Psoas muscle (tissue), 8 donors: ENCODE data around the gene NLGN1. TPM values are rescaled to one million over a fixed set of nuclear protein-coding genes. Genes with fewer than 3 reads are reported as not detected.

Experiments
- ATAC-seq, 4 donors: fragments of 200-7000 bp; cut with Tn5 transposase; one replicate each; pipeline ENCODE4 v1.9.1; 2020; ENCODE audit warnings: moderate library complexity in 3 of 4, mild to moderate bottlenecking in 2 of 4
- DNase-seq, 2 donors: peaks; one replicate each; pipeline ENCODE4 v3.0.0-alpha.2; 2020
- H3K27ac ChIP-seq: fragments of 200-600 bp; one replicate; pipeline ENCODE4 v1.8.0; 2022
- H3K27me3 ChIP-seq, 3 donors: fragments of 200-600 bp in 1 of 3; one replicate each; pipeline versions ENCODE4 v1.6.1 to v1.8.0; 2013 to 2022; ENCODE audit warnings: low read length in 2 of 3, mild to moderate bottlenecking in 2 of 3, moderate library complexity in 1 of 3; ENCODE audit not compliant: insufficient read depth in 3 of 3
- H3K36me3 ChIP-seq, 2 donors: fragments of 200-600 bp in 1 of 2; one replicate each; pipeline versions ENCODE4 v1.6.1 to v1.8.0; 2013 to 2022; ENCODE audit warnings: low read depth in 1 of 2, mild to moderate bottlenecking in 1 of 2, moderate library complexity in 1 of 2; ENCODE audit not compliant: insufficient read depth in 1 of 2
- H3K4me1 ChIP-seq: fragments of 200-600 bp; one replicate; pipeline ENCODE4 v1.8.0; 2022
- H3K4me3 ChIP-seq: fragments of 200-600 bp; one replicate; pipeline ENCODE4 v1.8.0; 2022; ENCODE audit warnings: mild to moderate bottlenecking
- H3K9me3 ChIP-seq: fragments of 200-600 bp; one replicate; pipeline ENCODE4 v1.8.0; 2022
- CTCF ChIP-seq: fragments of 200-600 bp; IDR thresholded peaks from one replicate; pipeline ENCODE4 v1.8.0; 2022; ENCODE audit warnings: antibody characterized with exemption
- WGBS, 3 donors: extraction: QIAGEN DNeasy Blood & Tissue Kit; methylation state at CpG; one replicate each; pipeline versions ENCODE4 v1.1.6 to v1.1.7; 2013; 5-methylcytosine and 5-hydroxymethylcytosine counted together
- intact Hi-C, 2 donors: fragments of 100-400 bp; cut with DNase I; formaldehyde crosslinking; loops; one replicate each; pipeline versions ENCODE4 v1.11.0 to v1.14.2; 2022
- polyA plus RNA-seq, 3 donors: library from polyadenylated mRNA; stranded (reverse); fragments of 200-250 nt; gene quantifications; one replicate each; pipeline ENCODE4 v1.2.3, GENCODE V29; 2013
- total RNA-seq, 4 donors: library from RNA; stranded (reverse); fragmentation: NEBNext Ultra II Directional in 2 of 4; extraction: Animal tissue kit (Norgen Biotek cat#: 25700) in 2 of 4; gene quantifications; one replicate each; pipeline versions ENCODE4 v1.2.1 to v1.2.4, GENCODE V29; 2021 to 2023
- donor health status: healthy with polysubstance abuse.
- donor health status: DM: no; HTN: no; CAD: no; lungs with moderate emphysema.
- donor health status: Bipolar disorder and iron deficiency.
- donor health status: healthy.
- donor health status: DM: yes; HTN: yes; CAD: no.
- donor health status: DM: no; HTN: no; CAD: no.
- donor health status: DM: no; HTN: no; CAD: no.
- donor health status: DM: yes; HTN: yes; CAD: no.

The NLGN1 gene
- total and polyA plus RNA-seq, 7 donors = 0.04 to 1.0 (median 0.54) TPM

- DNase-seq (no peak), ATAC-seq (no peak)
- Histone ChIP-seq H3K36me3 (no peaks in the 10 kb centered on the region), H3K4me1 (no peaks in the 10 kb centered on the region), H3K27me3 (no peaks in the 10 kb centered on the region), H3K9me3 (no peaks in the 10 kb centered on the region), H3K4me3 (no peak overlapping the region), H3K27ac (no peak overlapping the region)
- WGBS, 3 donors = 18 to 26% (median 21%) methylated on average over 4 of the region's 4 CpGs
- TF ChIP-seq CTCF = no peak
- intact Hi-C loops = no loop called here
Measured at GRCh38 chr3:173618703-173619102, 221.2 kb downstream of the NLGN1 start.

DNA sequence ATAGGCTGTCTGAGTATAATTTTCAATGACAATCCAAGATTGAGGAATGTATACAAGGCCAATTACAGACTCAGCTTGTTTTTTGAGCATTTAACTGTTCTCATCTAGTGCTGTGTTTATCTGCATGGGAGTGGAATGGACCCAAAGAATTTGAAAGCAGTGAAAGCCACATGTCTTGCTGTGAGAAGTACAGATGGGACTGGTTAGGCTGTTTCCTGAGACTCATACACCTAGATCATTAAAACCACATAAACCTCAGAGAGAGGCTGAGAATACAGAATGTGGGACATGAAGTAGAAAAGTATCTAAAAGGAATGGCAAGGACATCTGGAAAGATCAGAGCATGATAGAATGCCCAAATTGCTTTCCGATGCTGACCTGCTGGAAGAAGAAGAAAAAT lies 224.6 kb downstream of the NLGN1 start:
- Histone ChIP-seq H3K36me3 (no peaks in the 10 kb centered on the region), H3K4me1 (no peaks in the 10 kb centered on the region), H3K27me3 (no peaks in the 10 kb centered on the region), H3K4me3 (no peak overlapping the region), H3K9me3 (no peaks in the 10 kb centered on the region), H3K27ac (no peak overlapping the region)
- ATAC-seq (no peak), DNase-seq (no peak)
- no peak for TF ChIP-seq CTCF
- WGBS, 3 donors = 83 to 92% (median 84%) methylated on average over 1 of the region's 1 CpG
- intact Hi-C loops = no loop called here

DNA sequence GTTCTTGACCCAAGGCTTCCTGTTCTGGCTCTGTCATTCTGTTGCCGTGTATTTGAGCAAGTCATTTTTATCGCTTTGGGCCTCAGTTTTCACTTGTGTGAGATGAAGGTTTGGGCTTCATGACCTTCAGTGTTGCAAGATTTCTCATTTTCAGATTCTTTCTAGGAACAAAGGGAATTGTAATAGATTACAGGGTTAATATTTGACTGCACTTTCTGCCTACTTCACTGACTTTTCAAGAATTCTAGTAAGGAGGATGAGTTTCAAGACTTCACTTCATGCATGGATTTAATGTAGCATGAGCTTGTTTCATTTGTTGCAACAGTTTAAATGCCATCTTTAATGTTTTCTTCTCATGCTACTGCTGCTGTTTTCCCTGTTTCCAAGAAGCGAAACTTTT lies 226.5 kb downstream of the NLGN1 start:
- Histone ChIP-seq H3K36me3 (no peaks in the 10 kb centered on the region), H3K4me1 (no peaks in the 10 kb centered on the region), H3K9me3 (no peaks in the 10 kb centered on the region), H3K27me3 (no peaks in the 10 kb centered on the region), H3K4me3 (no peak overlapping the region), H3K27ac (no peak overlapping the region)
- no peak for DNase-seq
- 75 to 78% (median 78%) methylated on average over 3 of the region's 3 CpGs for WGBS, 3 donors
- no peak for ATAC-seq
- intact Hi-C loops = no loop called here
- TF ChIP-seq CTCF = no peak

- DNase-seq (no peak), ATAC-seq (no peak)
- Histone ChIP-seq H3K36me3 (no peaks in the 10 kb centered on the region), H3K9me3 (no peaks in the 10 kb centered on the region), H3K4me3 (no peak overlapping the region), H3K27ac (no peak overlapping the region), H3K27me3 (no peaks in the 10 kb centered on the region), H3K4me1 (no peaks in the 10 kb centered on the region)
- TF ChIP-seq CTCF = no peak
- 95 to 98% (median 98%) methylated on average over 2 of the region's 2 CpGs for WGBS, 3 donors
- intact Hi-C loops = no loop called here
Measured at GRCh38 chr3:173630849-173631248, 233.3 kb downstream of the NLGN1 start.

DNA sequence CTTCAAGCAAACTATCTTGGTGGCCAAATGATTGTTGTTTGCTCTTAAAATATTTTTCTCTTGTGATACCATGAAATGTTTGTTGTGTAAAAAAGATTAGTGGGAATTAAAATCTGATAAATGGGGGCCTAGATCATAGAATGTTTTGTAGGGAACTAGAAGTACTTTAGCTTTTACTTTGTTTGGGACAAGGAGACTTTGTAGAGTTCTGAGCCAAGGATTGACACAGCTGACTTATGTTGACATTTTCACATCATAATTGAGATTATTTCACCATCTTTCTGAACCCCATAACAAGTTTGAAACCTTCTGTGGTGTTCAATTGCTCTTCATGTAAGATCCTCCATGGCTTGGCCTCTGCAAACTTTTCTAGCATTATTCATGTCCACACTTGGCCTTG lies 235.4 kb downstream of the NLGN1 start:
- H3K4me1 ChIP-seq = no peaks in the 10 kb centered on the region
- no peaks in the 10 kb centered on the region for H3K9me3 ChIP-seq
- intact Hi-C loops = no loop called here
- no peak for DNase-seq
- no peak for TF ChIP-seq CTCF
- no peak overlapping the region for H3K4me3 ChIP-seq
- no peak for ATAC-seq
- H3K36me3 ChIP-seq = no peaks in the 10 kb centered on the region
- no peaks in the 10 kb centered on the region for H3K27me3 ChIP-seq
- H3K27ac ChIP-seq = no peak overlapping the region
